Esophagus muscularis mucosa (tissue), 4 donors: Measurements from ENCODE around the gene SZT2.

ENCODE experiments used
- CTCF ChIP-seq, 3 experiments: fragments of 200-600 bp in 2 of 3; fragments of 450-650 bp in 1 of 3; sonication (generic) in 2 of 3; IDR thresholded peaks; one replicate each; pipeline ENCODE4 v1.5.1; 2017 to 2019; ENCODE audit warnings: antibody characterized with exemption in 3 of 3, mild to moderate bottlenecking in 2 of 3, moderate library complexity in 1 of 3
- EP300 ChIP-seq: sonication (generic); formaldehyde crosslinking; IDR thresholded peaks from one replicate; pipeline ENCODE4 v1.6.1; 2017; ENCODE audit warnings: antibody characterized with exemption
- POLR2A ChIP-seq: fragments of 450-650 bp; IDR thresholded peaks from one replicate; pipeline ENCODE4 v1.6.1; 2017; ENCODE audit warnings: antibody characterized with exemption, moderate library complexity, mild to moderate bottlenecking, low read depth
- POLR2AphosphoS5 ChIP-seq, 2 donors: sonication (generic); formaldehyde crosslinking; IDR thresholded peaks; one replicate each; pipeline ENCODE4 v1.6.1; 2017; ENCODE audit warnings: antibody characterized with exemption in 2 of 2

DNA sequence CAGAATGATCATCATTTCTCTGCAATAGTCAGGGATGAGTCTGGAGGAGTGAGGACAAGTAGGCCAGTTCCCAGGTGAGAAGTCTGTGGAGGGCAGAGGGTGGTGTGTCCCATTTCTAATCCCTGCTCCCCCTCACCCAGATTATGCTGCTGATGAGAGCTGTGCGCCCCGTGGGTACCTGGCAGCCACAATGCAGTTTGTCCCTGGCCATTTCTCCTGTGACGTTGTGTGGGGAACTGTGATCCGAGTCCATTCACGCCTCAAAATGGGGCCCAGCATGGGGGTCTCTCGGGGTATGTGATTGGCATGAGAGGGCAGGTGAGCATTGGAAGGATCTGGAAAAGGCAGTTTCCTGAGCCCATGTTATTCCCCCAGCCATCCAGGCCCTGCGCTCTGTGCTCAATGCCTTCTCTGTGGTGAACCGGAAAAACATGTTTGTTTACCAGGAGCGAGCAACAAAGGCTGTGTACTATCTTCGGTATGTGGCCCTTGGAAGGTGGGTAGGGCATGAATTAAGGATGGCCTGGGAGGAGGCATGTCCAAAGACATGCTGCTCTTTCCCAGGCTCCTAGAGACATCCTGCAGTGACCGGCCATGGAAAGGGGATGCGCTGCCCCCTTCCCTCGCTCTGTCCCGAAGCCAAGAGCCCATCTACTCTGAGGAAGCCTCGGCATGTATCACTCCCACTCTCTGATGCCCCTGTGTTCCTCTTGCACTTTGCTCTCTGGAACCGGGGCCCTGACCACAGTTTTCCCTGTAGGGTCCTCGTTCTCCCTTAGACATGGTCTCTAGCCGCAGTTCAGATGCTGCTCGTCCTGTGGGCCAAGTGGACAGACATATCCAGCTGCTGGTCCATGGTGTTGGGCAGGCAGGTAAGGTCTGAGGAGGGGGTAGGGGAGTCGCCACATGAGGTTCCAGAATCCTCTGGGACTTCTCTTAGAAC, 47.6 kb downstream of the SZT2 start:
- TF ChIP-seq POLR2A, result no peak
- no peak for TF ChIP-seq POLR2AphosphoS5 (IDR thresholded peaks at IDR 0.05)
- no peak for TF ChIP-seq CTCF (IDR thresholded peaks at IDR 0.05)
- no peak for TF ChIP-seq EP300
